Breast epithelium (tissue), 4 donors: ENCODE measurements around the gene SDK1. TPM values are rescaled to one million over a fixed set of nuclear protein-coding genes. Genes with fewer than 3 reads are reported as not detected.

Experiments used
- DNase-seq, 2 donors: peaks; one replicate each; pipeline ENCODE4 v3.0.0-alpha.2; 2019; ENCODE audit warnings: low spot score in 2 of 2
- H3K27ac ChIP-seq, 2 donors: fragments of 200-600 bp; sonication (generic) in 1 of 2; one replicate each; pipeline ENCODE4 v1.5.1; 2016 to 2019; ENCODE audit warnings: mild to moderate bottlenecking in 1 of 2
- H3K27me3 ChIP-seq, 2 donors: fragments of 200-600 bp; sonication (generic) in 1 of 2; one replicate each; pipeline versions ENCODE4 v1.5.1 to v1.6.0; 2017 to 2019; ENCODE audit warnings: control low read depth in 1 of 2, mild to moderate bottlenecking in 1 of 2
- H3K36me3 ChIP-seq: fragments of 200-600 bp; one replicate; pipeline ENCODE4 v1.5.1; 2019
- H3K4me1 ChIP-seq, 2 donors: fragments of 200-600 bp; sonication (generic); one replicate each; pipeline ENCODE4 v1.5.1; 2016 to 2019; ENCODE audit warnings: control low read depth in 1 of 2
- H3K4me3 ChIP-seq, 3 donors: fragments of 200-600 bp; sonication (generic); 1 replicate in 2 of 3; 2 replicates in 1 of 3; pipeline ENCODE4 v1.5.1; 2016 to 2019; ENCODE audit warnings: mild to moderate bottlenecking in 3 of 3, moderate library complexity in 2 of 3
- H3K9me3 ChIP-seq, 2 donors: fragments of 200-600 bp; sonication (generic) in 1 of 2; one replicate each; pipeline ENCODE4 v1.5.1; 2016 to 2019; ENCODE audit warnings: control low read depth in 1 of 2
- CTCF ChIP-seq, 3 donors: fragments of 450-650 bp; IDR thresholded peaks; one replicate each; pipeline ENCODE4 v1.5.1; 2016 to 2017; ENCODE audit warnings: antibody characterized with exemption in 3 of 3, mild to moderate bottlenecking in 3 of 3, moderate library complexity in 3 of 3
- POLR2A ChIP-seq: fragments of 450-650 bp; IDR thresholded peaks from one replicate; pipeline ENCODE4 v1.6.1; 2016; ENCODE audit warnings: antibody characterized with exemption, mild to moderate bottlenecking, moderate library complexity
- POLR2AphosphoS5 ChIP-seq, 3 donors: sonication (generic); formaldehyde crosslinking; IDR thresholded peaks; one replicate each; pipeline ENCODE4 v1.6.1; 2017; ENCODE audit warnings: antibody characterized with exemption in 3 of 3
- intact Hi-C: fragments of 100-400 bp; cut with DNase I; formaldehyde crosslinking; loops from one replicate; pipeline ENCODE4 v1.15.1; 2023; ENCODE audit warnings: low total_unique reads
- total RNA-seq, 3 donors: library from RNA; depleted of rRNA; stranded (reverse); fragments of >200 nt; gene quantifications; one replicate each; pipeline ENCODE4 v1.1.0, GENCODE V29; 2016

Gene SDK1
- total RNA-seq, 3 donors from 2014 or later = 3.7 to 18.2 (median 6.6) TPM

GRCh38 chr7:4009211-4010060, 708.4 kb downstream of the SDK1 start:
- Histone ChIP-seq H3K9me3 (no peaks in the 10 kb centered on the region), H3K36me3 (no peaks in the 10 kb centered on the region), H3K4me3 (no peak overlapping the region), H3K27me3 (no peaks in the 10 kb centered on the region), H3K27ac (no peak overlapping the region), H3K4me1 (no peaks in the 10 kb centered on the region)
- TF ChIP-seq POLR2AphosphoS5 (IDR thresholded peaks at IDR 0.05) (no peak), POLR2A (no peak), CTCF (IDR thresholded peaks at IDR 0.05) (no peak)
- intact Hi-C loops = no loop called here
- DNase-seq = no peak

- Histone ChIP-seq H3K27ac (no peak overlapping the region), H3K9me3 (no peaks in the 10 kb centered on the region), H3K36me3 (no peaks in the 10 kb centered on the region), H3K4me3 (no peak overlapping the region), H3K4me1 (no peaks in the 10 kb centered on the region), H3K27me3 (no peaks in the 10 kb centered on the region)
- DNase-seq = no peak
- no peak for TF ChIP-seq POLR2AphosphoS5 (IDR thresholded peaks at IDR 0.05)
- TF ChIP-seq CTCF (IDR thresholded peaks at IDR 0.05) = no peak
- TF ChIP-seq POLR2A = no peak
- intact Hi-C loops = no loop called here
Measured at GRCh38 chr7:4010061-4010605, 709.1 kb downstream of the SDK1 start.

GRCh38 chr7:4010923-4011656, 710.0 kb downstream of the SDK1 start:
- intact Hi-C loops = no loop called here
- no peak for DNase-seq
- Histone ChIP-seq H3K27ac (no peak overlapping the region), H3K36me3 (no peaks in the 10 kb centered on the region), H3K27me3 (no peaks in the 10 kb centered on the region), H3K9me3 (no peaks in the 10 kb centered on the region), H3K4me1 (no peaks in the 10 kb centered on the region), H3K4me3 (no peak overlapping the region)
- no peak for TF ChIP-seq POLR2A
- no peak for TF ChIP-seq POLR2AphosphoS5 (IDR thresholded peaks at IDR 0.05)
- no peak for TF ChIP-seq CTCF (IDR thresholded peaks at IDR 0.05)

GRCh38 chr7:4013793-4014192, 712.7 kb downstream of the SDK1 start:
- no peak for DNase-seq
- Histone ChIP-seq H3K4me1 (no peaks in the 10 kb centered on the region), H3K9me3 (peaks cover 4 to 5% of the 10 kb centered on the region in 2 donors), H3K4me3 (no peak overlapping the region), H3K36me3 (no peaks in the 10 kb centered on the region), H3K27ac (no peak overlapping the region), H3K27me3 (no peaks in the 10 kb centered on the region)
- TF ChIP-seq POLR2AphosphoS5 (IDR thresholded peaks at IDR 0.05) = no peak
- no peak for TF ChIP-seq POLR2A
- intact Hi-C loops = no loop called here

- Histone ChIP-seq H3K9me3 (peaks cover 4 to 12% of the 10 kb centered on the region in 2 donors), H3K4me3 (no peak overlapping the region), H3K27ac (no peak overlapping the region), H3K27me3 (no peaks in the 10 kb centered on the region), H3K4me1 (no peaks in the 10 kb centered on the region), H3K36me3 (no peaks in the 10 kb centered on the region)
- DNase-seq = no peak
- TF ChIP-seq CTCF (IDR thresholded peaks at IDR 0.05) (no peak), POLR2A (no peak), POLR2AphosphoS5 (IDR thresholded peaks at IDR 0.05) (no peak)
- intact Hi-C loops = no loop called here
Measured at GRCh38 chr7:4014346-4015050, 713.4 kb downstream of the SDK1 start.
